Keratinocyte (primary cell): ENCODE results near the gene CFAP90.

Experiments used
- EZH2 ChIP-seq: IDR thresholded peaks from one replicate; pipeline ENCODE4 v1.6.1; 2012; ENCODE audit warnings: inconsistent platforms, mild to moderate bottlenecking, low read length, moderate library complexity
- TF ChIP-seq, protein P1 (sequence below), 3 experiments: IDR thresholded peaks in 1 of 3; conservative IDR thresholded peaks in 1 of 3; optimal IDR thresholded peaks in 1 of 3; 2 replicates in 2 of 3; 3 replicates in 1 of 3; pipeline versions ENCODE3 to v1.5.1; 2011; ENCODE audit warnings: low read length in 3 of 3, mild to moderate bottlenecking in 3 of 3, moderate library complexity in 2 of 3, control low read depth in 1 of 3, inconsistent platforms in 1 of 3; ENCODE audit not compliant: insufficient read depth in 2 of 3; ENCODE audit errors: extremely low read depth in 1 of 3

DNA sequence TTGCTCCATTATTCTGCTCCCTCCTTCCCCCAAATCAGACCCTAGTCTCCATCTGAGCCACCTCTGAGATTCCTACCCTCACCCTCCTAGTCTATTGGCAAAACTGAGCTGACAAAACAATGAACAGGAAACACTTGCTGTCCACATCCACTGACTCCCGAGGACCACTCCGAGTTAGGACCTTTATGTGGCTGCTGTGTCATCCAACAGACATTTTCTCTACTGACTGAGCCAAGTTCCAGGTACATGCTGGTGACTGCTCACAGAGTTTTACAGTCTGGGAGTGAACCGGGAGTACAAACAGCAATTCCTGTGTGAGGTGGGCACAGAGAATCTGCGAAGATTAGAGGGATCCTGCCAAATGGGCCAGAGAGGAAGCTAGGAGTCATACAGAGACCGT lies 39.2 kb downstream of the CFAP90 start:
- TF ChIP-seq, protein P1, sequence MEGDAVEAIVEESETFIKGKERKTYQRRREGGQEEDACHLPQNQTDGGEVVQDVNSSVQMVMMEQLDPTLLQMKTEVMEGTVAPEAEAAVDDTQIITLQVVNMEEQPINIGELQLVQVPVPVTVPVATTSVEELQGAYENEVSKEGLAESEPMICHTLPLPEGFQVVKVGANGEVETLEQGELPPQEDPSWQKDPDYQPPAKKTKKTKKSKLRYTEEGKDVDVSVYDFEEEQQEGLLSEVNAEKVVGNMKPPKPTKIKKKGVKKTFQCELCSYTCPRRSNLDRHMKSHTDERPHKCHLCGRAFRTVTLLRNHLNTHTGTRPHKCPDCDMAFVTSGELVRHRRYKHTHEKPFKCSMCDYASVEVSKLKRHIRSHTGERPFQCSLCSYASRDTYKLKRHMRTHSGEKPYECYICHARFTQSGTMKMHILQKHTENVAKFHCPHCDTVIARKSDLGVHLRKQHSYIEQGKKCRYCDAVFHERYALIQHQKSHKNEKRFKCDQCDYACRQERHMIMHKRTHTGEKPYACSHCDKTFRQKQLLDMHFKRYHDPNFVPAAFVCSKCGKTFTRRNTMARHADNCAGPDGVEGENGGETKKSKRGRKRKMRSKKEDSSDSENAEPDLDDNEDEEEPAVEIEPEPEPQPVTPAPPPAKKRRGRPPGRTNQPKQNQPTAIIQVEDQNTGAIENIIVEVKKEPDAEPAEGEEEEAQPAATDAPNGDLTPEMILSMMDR (optimal IDR thresholded peaks at IDR 0.05 in 1 of 3, IDR thresholded peaks at IDR 0.05 in 1 of 3, conservative IDR thresholded peaks at IDR 0.05 in 1 of 3; ENCODE audit: extremely low read depth in 1 of 3, insufficient read depth in 2 of 3, low read length in 3 of 3): no peak
- TF ChIP-seq EZH2: no peak
